CD8-positive, alpha-beta memory T cell (primary cell): ENCODE data around the gene VPS35L. TPM values are rescaled to one million over a fixed set of nuclear protein-coding genes. Genes with fewer than 3 reads are reported as not detected.

ENCODE experiments used
- CTCF ChIA-PET: fragments of 350-600 bp; sonication (Branson Sonifier 250); formaldehyde crosslinking; loops from one replicate; lab custom pipeline; 2021; ENCODE audit warnings: antibody characterized with exemption; lab: Charles Lee
- POLR2A ChIA-PET: fragments of 350-600 bp; sonication (Branson Sonifier 250); formaldehyde crosslinking; loops from one replicate; lab custom pipeline; 2021; ENCODE audit warnings: antibody characterized with exemption; lab: Charles Lee
- DNase-seq, 5 donors: peaks; one replicate each; pipeline versions ENCODE4 v3.0.0 to v3.0.0-alpha.2; 2020 to 2022; ENCODE audit warnings: mixed read lengths in 1 of 5
- H3K27ac ChIP-seq: one replicate; pipeline ENCODE4 v1.7.0; 2013; ENCODE audit warnings: low read depth, mild to moderate bottlenecking, low read length, moderate library complexity
- H3K27me3 ChIP-seq: 2 replicates; pipeline ENCODE4 v1.7.0; 2013; ENCODE audit warnings: low read length, mild to moderate bottlenecking; ENCODE audit not compliant: insufficient read depth, poor library complexity, severe bottlenecking
- H3K36me3 ChIP-seq: 2 replicates; pipeline ENCODE4 v1.7.0; 2013; ENCODE audit warnings: mild to moderate bottlenecking, low read length, moderate library complexity; ENCODE audit not compliant: insufficient read depth
- H3K4me1 ChIP-seq: 2 replicates; pipeline ENCODE4 v1.7.0; 2013; ENCODE audit warnings: mild to moderate bottlenecking, low read length, moderate library complexity; ENCODE audit not compliant: insufficient read depth
- H3K4me3 ChIP-seq: 2 replicates; pipeline ENCODE4 v1.7.0; 2013; ENCODE audit warnings: mild to moderate bottlenecking, low read length
- H3K9me3 ChIP-seq: 2 replicates; pipeline ENCODE4 v1.7.0; 2013; ENCODE audit warnings: mild to moderate bottlenecking, low read length
- H3K27ac Mint-ChIP-seq, 8 donors: one replicate each; pipeline ENCODE4 v1.8.0; 2020 to 2021; ENCODE audit warnings: mixed read lengths in 8 of 8, mild to moderate bottlenecking in 6 of 8, inconsistent platforms in 3 of 8, moderate library complexity in 3 of 8
- H3K27me3 Mint-ChIP-seq, 2 donors: one replicate each; pipeline ENCODE4 v1.8.0; 2020 to 2021; ENCODE audit warnings: mixed read lengths in 2 of 2, mild to moderate bottlenecking in 1 of 2, moderate library complexity in 1 of 2
- H3K36me3 Mint-ChIP-seq, 3 donors: one replicate each; pipeline ENCODE4 v1.8.0; 2020 to 2021; ENCODE audit warnings: mixed read lengths in 3 of 3, inconsistent platforms in 1 of 3, mild to moderate bottlenecking in 1 of 3
- H3K4me1 Mint-ChIP-seq, 3 donors: one replicate each; pipeline ENCODE4 v1.8.0; 2020 to 2021; ENCODE audit warnings: mixed read lengths in 3 of 3, inconsistent platforms in 1 of 3, mild to moderate bottlenecking in 1 of 3
- H3K4me3 Mint-ChIP-seq, 7 donors: one replicate each; pipeline ENCODE4 v1.8.0; 2020 to 2021; ENCODE audit warnings: mixed read lengths in 7 of 7, mild to moderate bottlenecking in 6 of 7, moderate library complexity in 4 of 7, inconsistent platforms in 2 of 7
- H3K9me3 Mint-ChIP-seq, 5 donors: one replicate each; pipeline ENCODE4 v1.8.0; 2020 to 2022; ENCODE audit warnings: mixed read lengths in 5 of 5, mild to moderate bottlenecking in 3 of 5, moderate library complexity in 2 of 5, inconsistent platforms in 1 of 5
- polyA plus RNA-seq: library from polyadenylated mRNA; unstranded; fragments of 300-500 nt; fragmentation: Illumina TruSeq; gene quantifications from one replicate; pipeline ENCODE4 v1.2.3, GENCODE V29; 2021
- total RNA-seq, 2 experiments: library from RNA; stranded (reverse); gene quantifications; one replicate each; pipeline ENCODE4 v1.2.3, GENCODE V29; 2021

The VPS35L gene
- total and polyA plus RNA-seq, 3 experiments from 2014 or later: 37.4 to 52.3 (median 40.2) TPM

DNA sequence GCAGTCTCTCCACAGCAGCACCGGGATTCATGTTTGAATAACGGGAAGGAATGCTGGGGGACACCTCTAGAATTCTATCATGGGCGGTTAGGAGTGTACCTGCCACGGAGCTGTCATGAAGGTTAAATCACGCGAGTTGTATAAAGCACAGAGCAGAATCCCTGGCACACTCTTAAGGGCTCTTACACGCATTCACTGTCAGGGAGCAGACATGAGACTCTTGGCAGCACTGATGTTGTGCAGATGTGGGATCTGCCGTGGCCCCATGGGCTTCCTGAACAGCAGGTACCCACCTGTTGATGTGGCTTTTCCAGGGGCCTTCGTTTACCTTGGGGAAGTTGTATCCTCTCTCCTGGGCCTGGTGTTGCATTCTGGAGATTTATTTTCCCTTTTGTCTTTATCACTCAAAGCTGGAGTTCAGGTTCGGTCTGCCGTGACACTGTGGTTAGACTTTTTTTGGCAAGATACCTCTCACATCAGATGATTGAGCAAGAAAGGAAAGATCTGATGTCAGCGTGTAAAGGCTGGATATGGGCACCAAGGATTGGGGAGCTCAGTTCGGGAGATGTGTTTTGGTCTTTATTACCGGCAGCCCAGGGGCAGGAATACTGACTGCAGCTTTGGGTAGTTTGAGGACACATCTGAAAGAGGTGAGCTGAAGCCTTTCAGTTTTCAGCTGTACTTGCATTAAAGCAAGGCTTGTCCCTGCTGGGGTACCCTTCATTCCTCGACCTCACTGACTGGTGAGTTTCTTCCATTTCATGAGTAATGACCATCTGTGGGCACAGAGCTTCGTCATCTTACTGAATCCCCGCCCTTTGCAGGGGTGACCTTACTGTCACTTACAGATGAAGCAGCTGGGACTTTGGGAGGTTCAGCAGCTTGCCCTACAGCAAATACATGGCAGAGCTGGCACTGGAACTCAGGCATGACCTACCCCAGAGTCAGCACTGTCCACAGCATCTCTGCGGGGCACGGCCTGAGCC lies 143.3 kb downstream of the VPS35L start:
- no peaks in the 10 kb centered on the region for H3K9me3 ChIP-seq
- peaks cover 47% of the 10 kb centered on the region for H3K4me1 ChIP-seq
- peak overlapping the region; percentile 20 to 94 (median 80) for H3K27ac Mint-ChIP-seq
- H3K27ac ChIP-seq: no peak overlapping the region
- peak overlapping the region; percentile 13 for H3K4me3 ChIP-seq
- H3K27me3 Mint-ChIP-seq: no peaks in the 10 kb centered on the region
- no peaks in the 10 kb centered on the region for H3K9me3 Mint-ChIP-seq
- ChIA-PET CTCF (interaction anchor here (1.1 to 1.4 kb wide), 2 partner anchors 19 to 202 kb away, joined by 3 read pairs; partner anchors contain the start of genes IQCK and KNOP1), POLR2A (no interaction called here)
- no peak for DNase-seq
- peak overlapping the region; percentile 18 to 68 (median 53) for H3K4me3 Mint-ChIP-seq
- peaks cover 40 to 50% (median 46%) of the 10 kb centered on the region in 3 donors for H3K4me1 Mint-ChIP-seq
- no peaks in the 10 kb centered on the region for H3K27me3 ChIP-seq
- H3K36me3 ChIP-seq: peaks cover 7% of the 10 kb centered on the region
- peaks cover 5 to 55% (median 16%) of the 10 kb centered on the region in 3 donors for H3K36me3 Mint-ChIP-seq

DNA sequence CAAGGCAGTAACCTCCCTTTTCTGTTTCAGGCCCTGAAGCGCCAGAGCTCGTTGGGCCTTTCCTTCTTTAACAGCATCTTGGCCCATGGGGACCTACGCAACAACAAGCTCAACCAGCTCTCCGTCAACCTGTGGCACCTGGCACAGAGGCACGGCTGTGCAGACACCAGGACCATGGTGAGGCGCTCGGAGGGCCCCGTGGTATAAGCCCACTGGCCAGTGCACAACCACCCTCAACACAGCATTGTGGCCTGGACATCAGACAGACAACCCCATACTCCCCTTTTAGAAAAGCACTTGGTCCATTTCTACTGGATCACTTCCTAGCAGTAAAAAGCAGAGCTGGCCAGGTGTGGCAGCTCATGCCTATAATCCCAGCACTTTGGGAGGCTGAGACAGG lies 144.0 kb downstream of the VPS35L start:
- Mint-ChIP-seq H3K4me1 (peaks cover 38 to 46% (median 42%) of the 10 kb centered on the region in 3 donors), H3K9me3 (no peaks in the 10 kb centered on the region), H3K27ac (peak overlapping the region in 4 of 8 donors; percentile 4 to 94 (median 36)), H3K4me3 (no peak overlapping the region), H3K36me3 (peaks cover 5 to 57% (median 17%) of the 10 kb centered on the region in 3 donors), H3K27me3 (no peaks in the 10 kb centered on the region)
- Histone ChIP-seq H3K36me3 (peaks cover 7% of the 10 kb centered on the region), H3K9me3 (no peaks in the 10 kb centered on the region), H3K4me3 (no peak overlapping the region), H3K27me3 (no peaks in the 10 kb centered on the region), H3K27ac (no peak overlapping the region), H3K4me1 (peaks cover 44% of the 10 kb centered on the region)
- CTCF ChIA-PET: interaction anchor here (1.4 kb wide), 1 partner anchor 201 kb away, joined by 3 read pairs; no protein-coding TSS in a partner anchor
- no peak for DNase-seq
- POLR2A ChIA-PET: no interaction called here

DNA sequence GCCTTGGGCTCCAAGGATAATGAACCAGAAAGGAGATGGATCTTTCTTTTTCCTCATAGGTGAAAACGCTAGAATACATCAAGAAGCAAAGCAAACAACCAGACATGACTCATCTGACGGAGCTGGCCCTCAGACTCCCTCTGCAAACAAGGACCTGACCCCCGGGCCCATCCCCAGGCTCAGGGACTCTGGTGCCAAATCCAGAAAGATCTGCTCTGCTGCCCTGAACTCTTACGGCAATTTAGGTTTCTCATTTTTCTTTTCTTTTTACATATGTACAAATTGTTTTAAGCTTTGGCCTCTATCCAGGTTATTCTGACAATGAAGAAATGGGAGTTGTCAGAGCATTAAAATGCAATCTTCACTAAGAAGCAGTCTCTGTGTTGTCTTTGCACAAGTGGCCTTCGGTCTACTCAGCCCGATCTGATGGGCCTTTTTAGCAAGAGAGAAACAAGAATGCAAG lies 144.8 kb downstream of the VPS35L start:
- Mint-ChIP-seq H3K4me1 (peaks cover 33 to 41% (median 37%) of the 10 kb centered on the region in 3 donors), H3K27me3 (no peaks in the 10 kb centered on the region), H3K27ac (peak overlapping the region in 5 of 8 donors; percentile 17 to 79 (median 43)), H3K4me3 (no peak overlapping the region), H3K36me3 (peaks cover 5 to 66% (median 20%) of the 10 kb centered on the region in 3 donors), H3K9me3 (no peaks in the 10 kb centered on the region)
- Histone ChIP-seq H3K36me3 (peaks cover 15% of the 10 kb centered on the region), H3K27ac (no peak overlapping the region), H3K4me3 (no peak overlapping the region), H3K4me1 (peaks cover 39% of the 10 kb centered on the region), H3K27me3 (no peaks in the 10 kb centered on the region), H3K9me3 (no peaks in the 10 kb centered on the region)
- ChIA-PET CTCF (no interaction called here), POLR2A (no interaction called here)
- no peak for DNase-seq

DNA sequence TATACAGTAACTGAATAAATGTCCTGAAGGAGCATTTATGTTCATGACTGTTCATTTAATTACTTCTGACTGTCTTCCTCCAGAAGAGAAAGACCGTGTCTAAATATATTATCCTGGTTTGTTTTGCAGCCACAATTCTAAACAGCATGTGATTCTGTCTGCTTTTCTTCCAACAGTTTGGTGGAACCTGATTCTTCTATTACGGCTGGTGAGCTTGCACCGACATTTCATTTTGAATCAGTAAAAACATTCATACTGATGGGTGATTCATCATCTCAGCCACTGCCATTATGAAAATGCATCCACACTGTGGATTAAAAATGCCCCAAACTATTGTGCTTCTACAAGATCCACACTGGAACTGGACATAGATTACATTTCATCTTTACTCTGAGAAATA lies 145.6 kb downstream of the VPS35L start:
- POLR2A ChIA-PET: no interaction called here
- Mint-ChIP-seq H3K9me3 (no peaks in the 10 kb centered on the region), H3K36me3 (peaks cover 8 to 73% (median 20%) of the 10 kb centered on the region in 3 donors), H3K4me3 (no peak overlapping the region), H3K27ac (peak overlapping the region in 3 of 8 donors; percentile 2 to 79 (median 43)), H3K4me1 (peaks cover 30 to 35% (median 32%) of the 10 kb centered on the region in 3 donors), H3K27me3 (no peaks in the 10 kb centered on the region)
- Histone ChIP-seq H3K4me3 (no peak overlapping the region), H3K36me3 (peaks cover 17% of the 10 kb centered on the region), H3K27me3 (no peaks in the 10 kb centered on the region), H3K27ac (no peak overlapping the region), H3K9me3 (no peaks in the 10 kb centered on the region), H3K4me1 (peaks cover 31% of the 10 kb centered on the region)
- DNase-seq: no peak
- CTCF ChIA-PET: no interaction called here

DNA sequence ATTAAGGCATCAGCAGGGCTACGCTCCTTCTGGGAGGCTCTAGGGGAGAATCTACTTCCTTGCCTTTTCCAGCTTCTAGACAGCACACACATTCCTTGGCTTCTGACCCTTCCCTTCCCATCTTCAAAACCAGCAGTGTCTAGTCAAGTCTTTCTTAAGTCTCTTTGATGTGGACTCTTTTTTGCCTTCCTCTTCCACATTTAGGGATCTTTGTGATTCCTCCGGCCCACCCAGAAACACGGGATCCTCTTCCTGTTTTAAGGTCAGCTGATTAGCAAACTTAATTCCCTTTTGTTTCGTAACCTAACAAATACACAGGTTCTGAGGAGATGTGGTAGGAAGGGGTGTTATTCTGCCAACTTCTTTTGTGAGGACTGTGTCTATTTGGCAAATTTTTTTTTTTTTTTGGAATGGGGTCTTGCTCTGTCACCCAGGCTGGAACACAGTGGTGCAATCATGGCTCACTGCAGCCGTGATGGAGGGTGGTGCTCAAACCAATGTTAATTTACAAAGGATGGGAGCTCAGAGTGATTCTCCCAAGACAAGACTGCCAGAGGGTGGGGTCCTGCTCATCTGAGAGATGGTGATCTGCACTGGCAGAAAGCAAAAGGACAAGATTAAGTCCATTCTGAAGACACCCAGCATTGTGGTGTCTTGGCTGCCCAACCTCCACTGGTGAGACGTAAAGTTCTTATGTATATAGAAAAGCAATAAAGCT lies 147.8 kb downstream of the VPS35L start:
- H3K27ac ChIP-seq: no peak overlapping the region
- ChIA-PET CTCF (no interaction called here), POLR2A (no interaction called here)
- peaks cover 17% of the 10 kb centered on the region for H3K36me3 ChIP-seq
- Mint-ChIP-seq H3K9me3 (no peaks in the 10 kb centered on the region), H3K4me3 (no peak overlapping the region), H3K36me3 (peaks cover 8 to 87% (median 20%) of the 10 kb centered on the region in 3 donors), H3K27me3 (no peaks in the 10 kb centered on the region), H3K4me1 (peaks cover 7 to 14% (median 13%) of the 10 kb centered on the region in 3 donors), H3K27ac (peak overlapping the region in 5 of 8 donors; percentile 13 to 84 (median 60))
- H3K4me3 ChIP-seq: no peak overlapping the region
- no peaks in the 10 kb centered on the region for H3K27me3 ChIP-seq
- DNase-seq: no peak
- H3K4me1 ChIP-seq: peaks cover 9% of the 10 kb centered on the region
- H3K9me3 ChIP-seq: no peaks in the 10 kb centered on the region

DNA sequence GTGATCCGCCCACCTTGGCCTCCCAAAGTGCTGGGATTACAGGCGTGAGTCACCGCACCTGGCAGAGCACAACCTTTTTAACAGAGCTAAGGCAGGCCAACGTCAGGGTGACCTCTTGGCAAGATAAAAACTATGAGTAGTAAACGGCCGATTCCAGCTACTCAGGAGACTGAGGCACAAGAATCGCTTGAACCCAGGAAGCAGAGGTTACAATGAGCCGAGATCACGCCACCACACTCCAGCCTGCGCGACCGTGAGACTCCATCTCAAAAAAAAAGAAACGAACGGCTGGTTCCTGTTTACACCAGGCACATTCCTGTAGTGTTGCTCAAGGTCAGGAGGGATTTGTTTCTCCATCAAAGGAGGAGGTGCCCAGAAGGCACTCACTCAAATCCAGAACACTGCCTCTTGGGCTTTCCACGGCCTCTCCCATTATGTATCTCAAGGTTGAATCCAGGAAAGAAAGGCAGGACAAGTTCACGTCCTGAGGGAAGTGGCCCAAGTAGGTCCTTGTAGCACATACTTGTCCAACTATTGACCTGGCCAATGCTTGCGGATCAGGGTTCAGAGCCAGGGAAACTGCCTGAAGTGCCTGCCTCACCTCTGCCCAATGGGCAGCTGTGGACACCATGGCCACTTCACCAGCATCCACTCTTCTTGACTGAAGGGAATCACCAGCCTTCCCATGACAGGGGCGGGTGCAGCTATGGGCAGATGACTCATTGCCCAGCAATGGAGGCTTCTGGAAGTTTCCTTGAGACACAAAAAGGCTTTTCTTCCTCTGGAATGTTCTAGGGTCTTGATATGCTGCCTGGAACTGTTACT lies 149.0 kb downstream of the VPS35L start:
- H3K36me3 Mint-ChIP-seq: peaks cover 11 to 85% (median 23%) of the 10 kb centered on the region in 3 donors
- Histone ChIP-seq H3K27me3 (no peaks in the 10 kb centered on the region), H3K27ac (no peak overlapping the region), H3K36me3 (peaks cover 14% of the 10 kb centered on the region), H3K9me3 (no peaks in the 10 kb centered on the region), H3K4me1 (no peaks in the 10 kb centered on the region), H3K4me3 (no peak overlapping the region)
- no peaks in the 10 kb centered on the region for H3K9me3 Mint-ChIP-seq
- CTCF ChIA-PET: no interaction called here
- no peak overlapping the region for H3K4me3 Mint-ChIP-seq
- no peak for DNase-seq
- H3K27me3 Mint-ChIP-seq: no peaks in the 10 kb centered on the region
- H3K27ac Mint-ChIP-seq: peak overlapping the region in 1 of 8 donors; percentile 32
- POLR2A ChIA-PET: interaction anchor here (0.6 kb wide), 1 partner anchor 48 kb away, joined by 8 read pairs; no protein-coding TSS in a partner anchor
- H3K4me1 Mint-ChIP-seq: peaks cover 4 to 7% (median 6%) of the 10 kb centered on the region in 3 donors

DNA sequence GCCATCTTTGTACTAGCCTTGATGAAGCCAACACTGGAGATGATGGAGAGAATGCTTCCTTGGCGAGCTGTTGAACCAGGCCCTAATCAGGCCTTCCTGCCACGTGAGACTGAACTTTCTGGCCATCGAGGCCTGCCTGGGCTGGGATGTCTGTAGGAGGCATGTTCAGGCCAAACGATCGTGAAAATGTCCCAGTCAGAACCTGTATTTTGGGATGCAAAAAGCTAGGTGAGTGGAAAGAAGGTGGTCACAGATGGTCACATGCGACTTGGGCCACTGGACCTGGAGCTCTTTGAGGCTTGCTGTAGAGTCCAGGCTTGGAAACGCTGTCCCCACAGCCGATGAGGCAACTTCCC lies 149.6 kb downstream of the VPS35L start:
- H3K27me3 Mint-ChIP-seq: no peaks in the 10 kb centered on the region
- ChIA-PET POLR2A (interaction anchor here (0.6 kb wide), 1 partner anchor 49 kb away, joined by 8 read pairs; no protein-coding TSS in a partner anchor), CTCF (no interaction called here)
- H3K27ac ChIP-seq: no peak overlapping the region
- no peaks in the 10 kb centered on the region for H3K27me3 ChIP-seq
- DNase-seq: no peak
- no peak overlapping the region for H3K4me3 Mint-ChIP-seq
- H3K36me3 ChIP-seq: peaks cover 14% of the 10 kb centered on the region
- peak overlapping the region in 1 of 8 donors; percentile 89 for H3K27ac Mint-ChIP-seq
- H3K4me1 ChIP-seq: no peaks in the 10 kb centered on the region
- H3K4me3 ChIP-seq: no peak overlapping the region
- H3K9me3 ChIP-seq: no peaks in the 10 kb centered on the region
- H3K36me3 Mint-ChIP-seq: peaks cover 10 to 85% (median 27%) of the 10 kb centered on the region in 3 donors
- H3K9me3 Mint-ChIP-seq: no peaks in the 10 kb centered on the region
- H3K4me1 Mint-ChIP-seq: peaks cover 5 to 10% (median 5%) of the 10 kb centered on the region in 3 donors
